OCI-LY1 (cell line): ENCODE data around the gene RABL6.

Experiments used
- H2AFZ ChIP-seq: fragments of 200-600 bp; sonication (generic), shearing (Covaris generic); 2 replicates; pipeline ENCODE4 v1.6.0; 2014; ENCODE audit warnings: antibody characterized with exemption, mild to moderate bottlenecking, low read length
- H3F3A ChIP-seq: fragments of 200-600 bp; sonication (generic), shearing (Covaris generic); 2 replicates; pipeline ENCODE4 v1.6.0; 2014; ENCODE audit warnings: mild to moderate bottlenecking, antibody characterized with exemption, low read length, moderate library complexity; ENCODE audit not compliant: insufficient read depth
- H3K27ac ChIP-seq: fragments of 200-600 bp; sonication (generic); 2 replicates; pipeline ENCODE4 v1.5.1; 2014; ENCODE audit warnings: low read length, mixed run types, mild to moderate bottlenecking, low read depth; ENCODE audit not compliant: poor library complexity, severe bottlenecking
- H3K27me3 ChIP-seq: fragments of 200-600 bp; sonication (generic); 2 replicates; pipeline ENCODE4 v1.6.0; 2014; ENCODE audit warnings: antibody characterized with exemption, mild to moderate bottlenecking, low read length, moderate library complexity; ENCODE audit not compliant: insufficient read depth
- H3K36me3 ChIP-seq: fragments of 200-600 bp; sonication (generic); 2 replicates; pipeline ENCODE4 v1.6.1; 2014; ENCODE audit warnings: mild to moderate bottlenecking, antibody characterized with exemption, low read length, moderate library complexity, mixed read lengths; ENCODE audit not compliant: insufficient read depth
- H3K4me1 ChIP-seq: fragments of 200-600 bp; sonication (generic); 2 replicates; pipeline ENCODE4 v1.5.1; 2014; ENCODE audit warnings: mild to moderate bottlenecking, low read length, moderate library complexity; ENCODE audit not compliant: insufficient read depth, severe bottlenecking
- H3K4me2 ChIP-seq: fragments of 200-600 bp; sonication (generic), shearing (Covaris generic); 2 replicates; pipeline ENCODE4 v1.6.1; 2014; ENCODE audit warnings: low read length
- H3K4me3 ChIP-seq: fragments of 200-600 bp; sonication (generic); 2 replicates; pipeline ENCODE4 v1.5.1; 2014; ENCODE audit warnings: low read length, low read depth, mild to moderate bottlenecking, mixed read lengths; ENCODE audit not compliant: poor library complexity, severe bottlenecking
- H3K79me2 ChIP-seq: fragments of 200-600 bp; shearing (Covaris generic); 2 replicates; pipeline ENCODE4 v1.6.1; 2016; ENCODE audit warnings: mixed run types, low read length, mixed read lengths; ENCODE audit not compliant: insufficient read depth
- H3K9ac ChIP-seq: fragments of 200-600 bp; sonication (generic), shearing (Covaris generic); 2 replicates; pipeline ENCODE4 v1.6.1; 2014; ENCODE audit warnings: mild to moderate bottlenecking, low read length, mixed read lengths
- H3K9me2 ChIP-seq: fragments of 200-600 bp; sonication (generic), shearing (Covaris generic); 2 replicates; pipeline ENCODE4 v1.6.1; 2014; ENCODE audit warnings: low read depth, mild to moderate bottlenecking, low read length, mixed read lengths
- H3K9me3 ChIP-seq: fragments of 200-600 bp; shearing (Covaris generic); 2 replicates; pipeline ENCODE4 v1.6.1; 2014; ENCODE audit warnings: low read length, mixed read lengths
- H4K20me1 ChIP-seq: fragments of 200-600 bp; sonication (generic), shearing (Covaris generic); 2 replicates; pipeline ENCODE4 v1.6.0; 2016; ENCODE audit warnings: mild to moderate bottlenecking, low read length; ENCODE audit not compliant: insufficient read depth
- CTCF ChIP-seq: fragments of 200-600 bp; sonication (generic), shearing (Covaris generic); IDR thresholded peaks from 2 replicates; pipeline ENCODE4 v1.5.1; 2017; ENCODE audit warnings: mild to moderate bottlenecking, antibody characterized with exemption, low read length, moderate library complexity, mixed read lengths
- EZH2 ChIP-seq: fragments of 200-600 bp; sonication (generic), shearing (Covaris generic); IDR thresholded peaks from 2 replicates; pipeline ENCODE4 v1.8.0; 2017; ENCODE audit warnings: borderline replicate concordance, mixed run types, mild to moderate bottlenecking, antibody characterized with exemption, low read length, moderate library complexity, mixed read lengths

The RABL6 gene

GRCh38 chr9:136774416-136775045 lies 33.2 kb upstream of the RABL6 start:
- TF ChIP-seq EZH2 = no peak
- TF ChIP-seq CTCF = no peak
- no peaks in the 10 kb centered on the region; the same call in 1 of the 2 replicates for H3K27me3 ChIP-seq
- H3K9me2 ChIP-seq = no peaks in the 10 kb centered on the region
- no peak overlapping the region for H2AFZ ChIP-seq
- no peak overlapping the region for H3K4me3 ChIP-seq
- H3K9ac ChIP-seq = no peak overlapping the region
- no peak overlapping the region for H3K27ac ChIP-seq
- peaks cover 5% of the 10 kb centered on the region; the same call in 1 of the 2 replicates for H3K36me3 ChIP-seq
- H3K79me2 ChIP-seq = no peaks in the 10 kb centered on the region
- H3K4me2 ChIP-seq = no peak overlapping the region
- H3K4me1 ChIP-seq = peaks cover 5% of the 10 kb centered on the region
- no peaks in the 10 kb centered on the region for H4K20me1 ChIP-seq
- H3K9me3 ChIP-seq = peaks cover 5% of the 10 kb centered on the region; the same call in 1 of the 2 replicates
- H3F3A ChIP-seq = no peaks in the 10 kb centered on the region

GRCh38 chr9:136775191-136775590 lies 32.6 kb upstream of the RABL6 start:
- no peak for TF ChIP-seq CTCF
- TF ChIP-seq EZH2 = no peak
- H3F3A ChIP-seq = no peaks in the 10 kb centered on the region

GRCh38 chr9:136776947-136777346 lies 30.8 kb upstream of the RABL6 start:
- no peak overlapping the region for H3K27ac ChIP-seq
- no peak for TF ChIP-seq EZH2
- no peak for TF ChIP-seq CTCF
- H3K9me2 ChIP-seq = no peaks in the 10 kb centered on the region
- H3K9me3 ChIP-seq = peaks cover 5% of the 10 kb centered on the region; the same call in 1 of the 2 replicates
- H3F3A ChIP-seq = no peaks in the 10 kb centered on the region
- no peak overlapping the region for H3K4me3 ChIP-seq
- H3K4me1 ChIP-seq = peaks cover 5% of the 10 kb centered on the region
- H3K9ac ChIP-seq = no peak overlapping the region
- H3K27me3 ChIP-seq = peaks cover 2% of the 10 kb centered on the region; the same call in 1 of the 2 replicates
- H3K4me2 ChIP-seq = no peak overlapping the region
- H4K20me1 ChIP-seq = no peaks in the 10 kb centered on the region
- no peaks in the 10 kb centered on the region for H3K79me2 ChIP-seq
- peaks cover 5% of the 10 kb centered on the region; the same call in 1 of the 2 replicates for H3K36me3 ChIP-seq
- no peak overlapping the region for H2AFZ ChIP-seq

More at GRCh38 chr9:136775191-136775590, 32.6 kb upstream of the RABL6 start:
- H3K9me2 ChIP-seq = no peaks in the 10 kb centered on the region
- H4K20me1 ChIP-seq = no peaks in the 10 kb centered on the region
- no peaks in the 10 kb centered on the region for H3K79me2 ChIP-seq
- H3K27ac ChIP-seq = no peak overlapping the region
- H3K9me3 ChIP-seq = peaks cover 5% of the 10 kb centered on the region; the same call in 1 of the 2 replicates
- H3K27me3 ChIP-seq = peaks cover 2% of the 10 kb centered on the region; the same call in 1 of the 2 replicates
- peaks cover 5% of the 10 kb centered on the region for H3K4me1 ChIP-seq
- no peak overlapping the region for H3K9ac ChIP-seq
- no peak overlapping the region for H3K4me3 ChIP-seq
- no peak overlapping the region for H3K4me2 ChIP-seq
- no peak overlapping the region for H2AFZ ChIP-seq
- H3K36me3 ChIP-seq = peaks cover 5% of the 10 kb centered on the region; the same call in 1 of the 2 replicates
